Left cardiac atrium (tissue), 4 donors: Measurements from ENCODE around the gene SOX13. TPM values are rescaled to one million over a fixed set of nuclear protein-coding genes. Genes with fewer than 3 reads are reported as not detected.
"Not testable (repeated sequence)": the region's sequence is repeated elsewhere in the genome, so short reads cannot be mapped to it uniquely, and the experiment has no call there.

ENCODE experiments used
- ATAC-seq, 2 donors: fragments of 200-7000 bp; cut with Tn5 transposase; one replicate each; pipeline ENCODE4 v1.9.1; 2020; ENCODE audit warnings: mild to moderate bottlenecking in 2 of 2, moderate library complexity in 2 of 2
- DNase-seq: peaks from one replicate; pipeline ENCODE4 v3.0.0-alpha.2; 2020
- intact Hi-C, 2 donors: fragments of 100-400 bp; cut with DNase I; formaldehyde crosslinking; loops; one replicate each; pipeline versions ENCODE4 v1.14.1 to v1.15.1; 2022 to 2023
- total RNA-seq, 2 donors: library from RNA; stranded (reverse); fragmentation: NEBNext Ultra II Directional; extraction: Animal tissue kit (Norgen Biotek cat#: 25700); gene quantifications; one replicate each; pipeline ENCODE4 v1.2.1, GENCODE V29; 2021
- donor health status: DM: no; HTN: yes; CAD: no.
- donor health status: DM: no; HTN: yes; CAD: no; lungs with severe emphysema.
- donor health status: DM: yes; HTN: yes; CAD: no.
- donor health status: Dilated cardiomyopathy.

SOX13 gene
- total RNA-seq, 2 donors from 2014 or later, result 14.0 to 14.4 TPM

DNA sequence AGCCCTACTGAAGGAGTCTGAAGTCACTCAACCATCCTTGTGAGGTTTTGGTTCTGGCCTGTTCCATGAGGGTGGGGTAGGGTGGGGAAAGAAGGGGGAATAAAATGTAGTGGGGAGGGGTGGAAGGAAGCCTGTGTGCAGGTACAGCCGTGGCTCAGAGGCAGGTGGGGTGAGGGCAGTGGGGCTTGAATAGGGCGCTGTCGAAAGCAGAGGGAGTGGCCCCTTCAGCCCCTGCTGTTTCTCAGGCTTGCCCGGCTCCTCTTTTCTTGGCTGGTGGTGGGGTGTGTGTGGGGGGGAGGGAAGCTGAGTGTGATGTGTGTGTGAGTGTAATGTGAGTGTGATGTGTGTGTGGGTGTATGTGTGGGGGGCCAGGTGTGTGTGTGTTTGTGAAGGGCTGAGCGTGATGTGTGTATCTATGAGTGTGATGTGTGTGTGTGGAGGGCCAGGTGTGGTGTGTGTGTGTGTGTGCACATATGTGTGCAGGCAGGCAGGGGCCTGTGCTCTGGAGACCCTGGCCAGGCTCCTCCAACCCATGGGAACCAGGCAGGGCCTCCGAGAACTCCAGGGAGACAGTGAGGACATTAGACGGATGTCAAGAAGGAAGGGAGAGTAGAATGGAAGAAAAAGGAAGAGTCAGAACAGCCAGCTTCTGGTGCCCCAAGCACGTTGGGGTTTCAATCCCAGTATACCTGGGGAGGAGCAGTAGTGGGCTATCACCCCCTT, 9.0 kb downstream of the SOX13 start:
- intact Hi-C loops, result no loop called here
- ATAC-seq (no peak), DNase-seq (no peak)

DNA sequence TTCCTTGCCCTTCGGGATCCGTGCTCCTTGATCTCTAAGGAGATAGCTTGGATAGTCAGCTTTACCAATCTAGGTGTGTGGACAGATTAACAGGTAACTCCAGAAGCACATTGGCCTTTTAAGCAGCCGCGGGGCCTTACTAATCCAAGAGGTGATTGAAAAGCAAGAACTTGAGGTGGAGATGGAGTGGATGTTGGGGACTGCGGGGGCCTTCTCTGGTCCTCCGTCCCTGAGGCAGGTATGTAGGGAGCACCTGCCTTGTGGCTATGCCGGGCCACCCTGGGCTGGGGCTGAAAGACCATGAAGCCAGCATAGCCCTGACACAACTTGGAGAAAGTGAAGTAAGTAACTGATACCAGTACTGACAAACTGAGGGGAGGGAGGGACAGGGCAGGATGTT, 10.6 kb downstream of the SOX13 start:
- ATAC-seq, result no peak
- no peak for DNase-seq
- intact Hi-C loops, result no loop called here

DNA sequence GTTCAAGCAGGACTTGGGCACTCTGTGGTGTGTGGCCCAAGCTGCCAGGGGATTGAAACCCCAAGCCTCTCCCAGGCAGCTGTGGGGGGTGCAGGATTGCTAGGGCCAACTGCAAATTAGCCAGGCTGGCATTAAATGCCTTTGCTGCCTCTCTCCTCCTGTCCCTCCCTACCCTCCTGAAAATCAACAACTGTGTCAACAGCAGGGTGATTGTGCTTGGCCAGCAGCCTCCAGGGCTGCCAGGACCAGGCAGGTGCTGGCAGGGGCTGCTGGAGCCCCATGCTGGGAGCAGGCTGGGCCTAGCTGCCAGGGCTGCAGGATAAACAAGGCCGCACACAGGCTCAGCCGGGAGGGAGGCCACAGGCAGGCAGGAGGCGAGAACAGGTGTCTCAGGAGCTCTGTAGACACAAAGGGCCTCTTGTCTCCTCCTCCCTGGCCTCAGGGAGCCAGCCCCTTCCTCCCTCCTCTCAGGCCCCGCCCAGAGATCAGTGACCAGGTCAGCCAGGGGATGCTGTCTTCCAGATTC, 11.4 kb downstream of the SOX13 start:
- no peak for ATAC-seq

DNA sequence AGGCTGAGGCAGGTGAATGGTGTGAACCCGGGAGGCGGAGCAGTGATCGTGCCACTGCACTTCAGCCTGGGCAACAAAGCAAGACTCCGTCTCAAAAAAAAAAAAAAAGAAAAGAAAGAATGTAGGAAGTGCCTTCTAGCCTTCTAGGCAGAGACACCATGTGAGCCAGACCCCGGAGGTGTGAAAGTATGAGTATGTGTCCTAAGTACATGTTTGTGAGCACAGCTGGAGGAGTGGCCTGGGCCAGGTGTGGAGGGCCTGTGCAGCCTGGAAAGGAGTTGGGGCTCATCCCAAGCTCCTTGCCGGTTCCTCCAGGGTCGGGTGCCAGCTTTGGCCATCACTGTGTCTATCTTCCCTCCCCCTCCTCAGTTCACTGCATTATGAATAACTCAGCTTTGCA, 13.0 kb downstream of the SOX13 start:
- ATAC-seq (no peak), DNase-seq (no peak)
- intact Hi-C loops, result no loop called here

More for the DNA sequence above, 11.4 kb downstream of the SOX13 start:
- intact Hi-C loops, result no loop called here
- DNase-seq, result no peak

DNA sequence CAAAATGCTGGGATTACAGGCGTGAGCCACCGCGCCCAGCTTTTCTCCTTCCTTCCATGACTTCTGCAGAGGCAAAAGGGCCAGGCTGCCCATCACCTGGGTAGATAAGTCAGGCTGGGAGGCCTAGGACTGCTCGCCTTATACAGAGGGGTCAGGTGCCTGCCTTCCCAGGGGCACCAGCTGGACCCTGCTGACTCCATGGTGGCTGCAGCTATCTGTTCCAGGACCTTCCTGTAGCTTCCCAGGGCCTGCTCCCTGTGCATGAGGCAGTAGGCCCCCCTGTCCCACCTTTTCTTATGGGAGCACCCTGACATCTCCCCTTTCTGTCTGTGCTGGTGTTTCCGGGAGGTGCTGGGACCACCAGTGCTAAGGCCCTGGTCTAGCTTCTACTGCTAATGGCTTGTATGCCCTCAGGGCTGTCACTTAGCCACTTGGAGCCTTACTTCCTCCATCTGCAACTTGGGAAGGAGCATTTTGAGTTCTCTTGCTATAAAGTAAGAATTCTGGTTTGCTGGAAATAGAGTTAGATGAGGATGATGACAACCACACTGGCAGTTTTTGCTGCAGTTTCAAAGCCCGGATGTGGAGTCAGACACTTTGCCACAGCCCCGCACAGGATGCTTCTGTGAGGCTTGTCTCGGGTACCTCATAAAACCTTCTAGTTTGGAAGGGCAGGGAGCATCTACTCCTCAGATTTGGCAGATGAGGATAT, 14.4 kb downstream of the SOX13 start:
- no peak for DNase-seq
- intact Hi-C loops, result no loop called here
- no peak for ATAC-seq

DNA sequence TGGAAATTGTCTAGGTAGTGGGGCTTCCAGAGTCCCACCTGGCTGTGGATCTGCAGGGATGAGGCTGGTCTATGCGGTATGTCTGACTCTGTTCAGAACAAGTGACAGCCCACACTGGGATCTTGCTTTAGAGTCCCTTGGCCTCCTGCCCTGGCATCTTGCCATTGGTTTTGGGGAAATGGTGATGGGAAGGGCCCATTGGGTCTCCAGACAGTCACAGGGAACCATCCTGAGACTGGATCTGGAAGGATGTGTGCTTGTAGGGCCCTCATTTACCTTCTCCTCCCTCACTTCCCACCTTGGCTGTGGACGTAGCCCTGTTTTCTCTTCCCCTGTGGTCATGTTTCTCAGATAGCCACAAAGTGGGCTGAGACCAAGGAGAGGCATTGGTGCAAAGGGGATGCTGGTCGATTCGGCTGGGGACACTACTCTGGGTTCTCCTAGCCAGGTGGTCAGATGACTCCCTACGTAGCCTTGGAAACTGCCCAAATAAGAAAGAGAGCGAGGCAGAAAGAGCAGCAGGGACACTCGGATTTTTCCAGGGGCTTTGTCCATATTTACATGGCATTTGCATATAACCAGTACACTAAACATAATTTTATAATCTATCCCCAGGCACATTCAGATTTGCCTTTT, 15.1 kb downstream of the SOX13 start:
- intact Hi-C loops, result no loop called here
- DNase-seq (peak; percentile 51), ATAC-seq (no peak)

DNA sequence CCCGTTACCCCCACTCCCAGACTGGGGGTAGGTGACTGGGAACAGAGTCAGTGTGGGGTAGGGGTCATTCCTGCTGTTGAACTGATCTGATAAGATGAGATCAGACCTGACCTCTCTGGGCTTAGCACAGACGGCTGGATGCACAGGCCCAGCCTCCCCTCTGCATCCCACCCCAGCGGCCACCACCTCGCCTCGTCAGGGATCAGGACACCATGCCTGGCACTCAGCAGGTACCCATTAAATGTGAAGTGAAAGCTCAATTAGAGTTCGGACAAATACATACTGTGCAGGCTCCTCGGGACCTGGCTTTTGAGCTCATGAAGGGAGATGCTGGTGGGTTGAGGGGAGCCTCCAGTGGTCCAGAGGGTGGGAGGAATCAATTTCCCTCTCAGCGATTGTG, 15.7 kb downstream of the SOX13 start:
- ATAC-seq (no peak), DNase-seq (no peak)
- intact Hi-C loops, result no loop called here

DNA sequence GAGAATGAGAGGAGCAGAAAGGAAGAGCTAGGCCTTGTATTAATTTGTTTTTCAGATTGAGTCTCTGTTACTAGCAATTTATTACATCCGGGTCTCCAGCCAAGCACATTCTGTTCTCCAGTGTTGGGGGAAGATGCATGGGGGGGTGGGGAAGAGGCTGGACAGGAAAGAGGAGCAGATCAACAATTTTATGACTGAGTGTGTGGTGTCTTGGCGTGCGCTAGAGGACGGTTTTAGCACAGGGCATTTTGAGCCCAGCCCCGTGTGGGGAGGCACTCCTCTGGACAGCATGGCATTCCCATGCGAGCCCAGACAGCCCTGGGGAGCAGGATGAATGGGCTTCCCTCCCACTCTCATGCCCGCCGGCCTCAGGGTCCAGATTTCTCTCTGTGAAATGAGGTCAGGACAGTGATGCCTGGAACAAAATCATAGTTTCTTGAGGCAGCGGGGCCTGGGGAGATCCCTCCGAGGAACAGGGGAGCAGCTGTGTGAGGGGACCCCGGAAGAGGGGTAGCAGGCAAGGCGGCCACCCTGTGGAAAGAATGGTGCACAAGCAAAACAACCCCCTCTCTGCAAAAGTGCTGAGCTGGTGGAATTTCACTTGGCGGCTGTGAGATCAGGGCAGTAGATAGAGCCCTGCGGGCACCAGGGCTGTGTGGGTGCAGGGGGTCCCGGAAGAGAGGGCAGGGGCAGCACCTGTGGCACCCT, 16.3 kb downstream of the SOX13 start:
- ATAC-seq, result peak; percentile 36 to 59
- intact Hi-C loops, result no loop called here
- DNase-seq, result no peak

DNA sequence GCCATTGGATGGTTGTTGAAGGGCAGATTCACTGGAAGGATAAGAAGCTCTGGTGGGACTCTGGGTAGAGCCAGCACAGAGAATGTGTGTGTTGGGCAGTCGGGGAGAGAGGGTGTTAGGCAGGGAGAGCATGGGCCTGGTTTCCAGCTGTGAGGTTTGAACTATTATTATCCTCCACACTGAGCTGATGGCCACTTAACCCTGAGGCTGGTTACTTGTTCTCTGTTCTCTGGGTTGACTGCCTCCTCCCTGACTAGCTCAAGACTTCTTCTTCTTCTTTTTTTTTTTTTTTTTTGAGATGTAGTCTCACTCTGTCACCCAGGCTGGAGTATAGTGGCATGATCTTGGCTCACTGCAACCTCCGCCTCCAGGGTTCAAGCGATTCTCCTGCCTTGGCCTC, 17.2 kb downstream of the SOX13 start:
- ATAC-seq, intact Hi-C loops, DNase-seq: not testable (repeated sequence)

DNA sequence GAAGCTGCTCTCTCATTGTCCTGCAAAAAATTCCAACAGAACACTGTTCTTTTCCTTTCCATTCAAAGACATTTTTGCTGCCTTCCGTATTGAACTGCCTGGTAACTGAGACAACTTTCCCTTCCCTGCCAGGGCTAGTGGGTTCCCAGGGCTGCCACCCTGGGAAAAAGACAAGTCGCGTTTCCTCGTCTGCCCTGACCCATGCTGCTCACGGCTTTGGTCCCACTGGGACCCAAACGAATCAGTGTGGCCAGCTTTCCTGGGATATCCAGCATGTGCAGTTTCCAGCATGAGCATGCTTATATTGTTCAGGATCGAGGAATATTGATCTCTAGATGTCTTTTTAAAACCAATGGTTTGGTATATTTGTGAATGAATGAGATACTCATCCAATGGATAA, 18.2 kb downstream of the SOX13 start:
- intact Hi-C loops, result no loop called here
- ATAC-seq, result no peak
- no peak for DNase-seq

DNA sequence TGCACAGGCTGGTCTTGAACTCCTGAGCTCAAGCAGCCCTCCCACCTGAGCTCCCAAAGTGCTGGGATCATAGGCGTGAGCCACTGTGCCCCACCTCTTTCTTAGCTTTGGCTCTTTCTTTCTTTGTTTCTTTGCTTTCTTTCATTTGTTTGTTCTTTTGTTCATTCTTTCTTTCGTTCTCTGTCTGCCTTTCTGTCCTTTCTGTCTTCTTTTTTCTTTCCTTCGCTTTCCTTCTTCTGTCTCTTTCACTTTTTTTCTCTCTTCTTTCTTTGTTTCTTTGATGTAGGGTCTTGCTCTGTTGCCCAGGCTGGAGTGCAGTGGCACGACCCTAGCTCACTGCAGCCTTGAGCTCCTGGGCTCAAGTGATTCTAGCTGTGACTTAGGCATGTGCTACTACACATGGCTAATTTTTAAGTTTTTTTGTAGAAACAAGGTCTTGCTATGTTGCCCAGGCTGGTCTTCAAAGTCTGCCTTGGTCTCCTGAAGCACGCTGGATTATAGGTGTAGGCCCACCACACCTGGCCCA, 18.9 kb downstream of the SOX13 start:
- intact Hi-C loops, result no loop called here

DNA sequence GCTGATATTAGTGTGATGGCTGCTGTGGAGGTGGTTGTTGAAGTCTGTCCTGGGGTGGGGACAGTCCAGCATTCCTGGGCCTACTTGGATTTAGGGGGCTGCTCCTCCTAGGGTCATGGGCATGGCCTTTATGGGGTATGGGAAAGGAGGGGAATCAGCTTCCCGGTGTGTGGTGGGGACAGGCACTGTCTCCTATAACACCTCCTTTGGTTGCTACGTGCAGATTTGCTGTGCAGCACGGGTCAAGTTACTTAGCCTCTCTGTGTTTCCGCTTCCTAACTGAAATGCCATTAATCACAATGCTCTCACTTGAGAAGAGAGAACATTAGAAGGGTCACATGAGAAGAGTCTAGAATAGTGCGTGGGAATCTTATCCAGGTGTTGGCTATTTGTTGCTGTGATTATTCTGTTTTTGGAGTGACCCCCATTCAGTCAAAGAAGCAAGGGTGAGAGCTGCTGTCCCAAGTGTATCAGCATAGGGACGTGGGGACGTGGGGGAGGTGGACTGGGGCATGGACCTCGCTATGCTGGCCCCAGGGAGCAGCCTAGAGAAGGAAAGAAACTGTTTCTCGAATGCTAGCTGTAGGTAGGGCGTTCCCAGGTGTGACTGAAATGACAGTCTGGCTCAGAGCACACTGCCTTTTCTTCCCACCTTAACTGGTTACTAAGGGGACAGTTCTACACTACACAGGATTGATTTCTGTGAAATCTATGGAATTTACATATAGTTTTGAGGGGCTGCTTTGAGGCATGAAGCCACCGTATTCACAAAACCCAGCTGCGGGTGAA, 19.9 kb downstream of the SOX13 start:
- ATAC-seq, result no peak
- DNase-seq, result no peak
- intact Hi-C loops, result no loop called here

More for the DNA sequence above, 18.9 kb downstream of the SOX13 start:
- ATAC-seq, result no peak
- no peak for DNase-seq

DNA sequence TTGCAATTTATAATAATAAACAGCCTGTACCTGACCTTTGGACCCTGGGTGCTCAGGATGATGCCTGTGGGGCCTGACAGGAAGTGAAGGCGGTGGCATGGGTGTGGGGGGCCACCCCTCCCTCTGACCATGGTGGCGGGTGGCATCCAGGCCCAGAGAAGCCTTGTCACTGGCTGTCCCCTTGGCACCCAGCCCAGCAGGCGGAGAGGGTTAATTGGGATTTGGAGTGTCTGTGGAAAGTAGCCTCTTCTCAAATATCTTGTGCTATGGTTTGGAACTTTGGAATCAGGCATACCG, 20.5 kb downstream of the SOX13 start:
- DNase-seq (no peak), ATAC-seq (no peak)
- intact Hi-C loops, result no loop called here

DNA sequence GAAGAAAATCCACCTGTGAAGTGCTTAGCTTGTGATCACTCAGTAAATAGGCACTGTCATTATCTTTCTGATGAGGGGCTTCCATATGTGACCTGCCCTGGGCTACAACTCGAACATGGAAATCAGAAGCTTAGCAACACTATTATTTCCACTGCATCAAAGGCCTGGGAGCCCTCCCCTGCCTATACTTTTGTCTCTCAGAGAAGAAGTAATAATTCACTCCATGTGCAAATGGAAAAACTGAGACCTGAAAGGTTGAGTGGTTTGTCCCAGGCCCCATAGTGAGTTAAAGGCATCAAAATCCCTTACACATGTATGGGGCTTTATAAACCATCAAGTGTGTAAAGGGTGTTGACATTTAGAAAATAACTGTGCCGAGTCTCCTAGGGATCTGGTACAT, 20.9 kb downstream of the SOX13 start:
- no peak for DNase-seq
- intact Hi-C loops, result no loop called here
- ATAC-seq, result no peak

DNA sequence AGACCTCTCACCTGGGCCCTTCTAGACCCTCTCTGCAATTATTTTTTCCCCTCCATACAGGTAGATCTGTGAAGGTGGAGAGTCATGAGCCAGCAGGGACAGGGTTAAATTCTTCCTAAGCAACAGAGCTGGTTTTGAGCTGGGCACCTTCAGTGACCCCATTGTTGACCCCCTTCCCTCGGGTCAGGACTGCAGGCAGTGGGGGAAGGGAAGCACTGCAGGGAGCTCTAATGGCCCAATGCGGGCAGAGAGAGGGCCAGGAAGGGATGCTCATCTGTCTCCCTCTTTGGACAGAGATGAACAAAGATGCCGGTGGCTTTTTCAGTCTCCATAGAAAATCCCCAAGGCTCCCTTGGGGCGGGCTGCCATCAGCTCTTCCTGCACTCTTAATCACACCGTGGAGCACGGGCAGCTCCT, 21.4 kb downstream of the SOX13 start:
- ATAC-seq (no peak), DNase-seq (no peak)
- intact Hi-C loops, result no loop called here

DNA sequence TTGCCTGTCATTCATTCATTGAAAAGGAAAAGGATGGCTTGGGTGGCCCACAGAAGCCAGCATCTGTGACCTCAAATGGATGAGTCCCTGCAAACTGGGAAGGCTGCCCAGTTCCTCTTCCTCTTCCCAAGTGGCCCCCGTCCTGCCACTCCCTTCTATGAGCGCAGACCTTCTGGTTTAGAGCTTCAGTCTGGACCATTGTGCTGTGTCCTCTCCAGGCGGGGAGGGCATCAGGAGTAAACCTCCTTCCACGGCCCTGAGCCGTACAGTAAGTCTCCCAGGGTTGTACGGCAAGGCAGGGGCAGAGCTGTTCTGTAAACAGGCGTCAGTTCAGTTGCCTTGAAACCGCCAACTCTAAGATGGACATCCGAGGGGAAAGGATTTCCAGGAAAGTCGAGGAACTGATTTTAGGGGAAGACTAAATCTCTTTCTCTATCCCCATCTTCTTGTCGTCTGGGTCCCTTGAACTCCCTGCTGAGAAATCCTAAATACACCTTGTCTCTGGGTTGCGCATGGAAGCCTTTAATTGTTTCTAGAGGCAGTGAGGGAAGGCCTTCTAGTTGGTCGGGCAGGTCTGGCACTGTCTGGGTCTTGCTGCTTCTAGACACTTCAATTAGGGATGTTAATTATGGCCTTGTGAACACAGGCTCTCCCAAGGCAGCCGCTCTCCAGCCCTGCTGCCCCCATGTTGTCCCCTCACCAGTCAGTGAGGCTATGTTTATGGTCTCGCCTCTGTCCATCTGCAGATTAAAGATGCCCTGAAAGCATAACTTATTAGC, 22.1 kb downstream of the SOX13 start:
- ATAC-seq, result peak in 1 of 2 donors; percentile 56
- DNase-seq, result peak; percentile 48
- intact Hi-C loops, result no loop called here

DNA sequence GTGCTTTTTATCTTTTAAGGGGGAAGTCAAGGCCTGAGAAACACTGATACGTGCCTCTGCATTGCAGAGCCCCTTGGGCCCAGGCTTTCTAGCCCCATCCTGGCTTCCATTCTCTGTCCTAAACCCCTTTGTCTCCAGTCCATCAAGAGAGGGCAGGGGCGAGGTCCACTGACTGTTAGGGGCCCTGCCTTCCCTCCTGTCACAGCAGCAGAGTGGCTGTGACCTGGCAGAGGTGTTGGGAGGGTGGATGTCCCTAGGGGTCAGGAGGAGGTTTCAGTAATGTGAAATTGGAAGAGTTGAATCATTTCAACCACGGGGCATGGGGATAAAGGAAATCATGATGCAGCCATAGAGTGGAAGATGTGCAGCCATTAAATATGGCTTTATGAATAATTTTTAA, 24.0 kb downstream of the SOX13 start:
- intact Hi-C loops, result no loop called here

DNA sequence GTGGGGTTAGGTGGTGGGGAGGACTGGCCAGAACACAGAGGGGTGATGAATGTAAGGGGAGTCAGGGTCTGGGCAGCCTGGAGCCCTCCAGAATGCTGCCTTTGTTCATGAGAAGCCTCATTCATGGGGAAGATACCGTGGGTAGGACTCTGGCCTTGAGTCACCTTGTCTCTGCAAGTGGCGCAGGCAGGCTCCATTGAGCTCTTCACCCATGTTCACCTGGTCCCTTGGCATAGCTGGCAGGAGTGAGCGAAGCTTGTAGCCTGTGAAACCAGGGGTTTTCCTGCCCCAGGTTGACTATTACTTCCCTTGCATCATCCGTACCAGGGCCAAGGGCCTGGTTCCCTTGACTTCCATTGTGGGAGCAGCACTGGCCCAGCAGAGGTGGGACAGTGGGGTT, 25.8 kb downstream of the SOX13 start:
- intact Hi-C loops, result no loop called here
- ATAC-seq (no peak), DNase-seq (no peak)

More for the DNA sequence above, 24.0 kb downstream of the SOX13 start:
- no peak for DNase-seq
- ATAC-seq, result no peak
